ENCODE measurements around the gene RPL27.

DNA sequence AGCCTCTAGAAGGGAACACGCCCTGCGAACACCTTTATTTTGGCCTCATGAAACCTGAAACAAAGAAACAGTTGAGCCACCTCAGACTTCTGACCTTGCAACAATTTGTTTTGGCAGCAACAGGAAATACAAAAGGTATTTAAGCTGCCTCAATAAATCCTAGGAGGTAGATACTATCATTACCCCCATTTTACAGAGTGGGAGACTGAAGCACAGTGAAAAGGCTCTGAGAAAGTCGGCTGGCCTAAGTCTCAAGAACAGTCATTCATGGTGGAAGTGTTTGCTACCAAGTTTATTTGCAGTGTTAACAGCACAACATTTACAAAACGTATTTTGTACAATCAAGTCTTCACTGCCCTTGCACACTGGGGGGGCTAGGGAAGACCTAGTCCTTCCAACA is 45.8 kb downstream of the RPL27 start:
- no peak for TF ChIP-seq POLR2AphosphoS5 (IDR thresholded peaks at IDR 0.05; ENCODE audit: low read depth)
- TF ChIP-seq CTCF (IDR thresholded peaks at IDR 0.05; ENCODE audit: insufficient read depth, low read length), result no peak
